Tibial artery (tissue), 4 donors: ENCODE data around the gene NIPAL1.

Experiments used
- DNase-seq, 2 donors: peaks; one replicate each; pipeline ENCODE4 v3.0.0-alpha.2; 2019
- H3K27ac ChIP-seq, 2 donors: fragments of 200-600 bp; sonication (generic) in 1 of 2; 1 replicate in 1 of 2; 2 replicates in 1 of 2; pipeline ENCODE4 v1.5.1; 2018 to 2019; ENCODE audit warnings: mild to moderate bottlenecking in 1 of 2
- H3K27me3 ChIP-seq, 2 donors: fragments of 200-600 bp; sonication (generic) in 1 of 2; one replicate each; pipeline versions ENCODE4 v1.5.1 to v1.6.0; 2016 to 2019
- H3K36me3 ChIP-seq, 3 donors: fragments of 200-600 bp; sonication (generic) in 2 of 3; one replicate each; pipeline ENCODE4 v1.5.1; 2016 to 2019; ENCODE audit warnings: mild to moderate bottlenecking in 2 of 3
- H3K4me1 ChIP-seq, 4 donors: fragments of 200-600 bp; sonication (generic) in 2 of 4; 1 replicate in 3 of 4; 2 replicates in 1 of 4; pipeline ENCODE4 v1.5.1; 2016 to 2019
- H3K4me3 ChIP-seq, 2 donors: fragments of 200-600 bp; sonication (generic) in 1 of 2; 1 replicate in 1 of 2; 2 replicates in 1 of 2; pipeline ENCODE4 v1.5.1; 2018 to 2019; ENCODE audit warnings: mild to moderate bottlenecking in 2 of 2
- H3K9me3 ChIP-seq, 3 donors: fragments of 200-600 bp; sonication (generic) in 1 of 3; one replicate each; pipeline ENCODE4 v1.5.1; 2016 to 2019
- CTCF ChIP-seq, 2 experiments: fragments of 200-600 bp in 1 of 2; fragments of 450-650 bp in 1 of 2; IDR thresholded peaks; one replicate each; pipeline ENCODE4 v1.5.1; 2017 to 2019; ENCODE audit warnings: antibody characterized with exemption in 2 of 2, mild to moderate bottlenecking in 1 of 2, moderate library complexity in 1 of 2
- intact Hi-C: fragments of 100-400 bp; cut with DNase I; formaldehyde crosslinking; loops from one replicate; pipeline ENCODE4 v1.15.0; 2023; ENCODE audit warnings: low total_unique reads

NIPAL1 gene

GRCh38 chr4:48073567-48074103, 57.1 kb downstream of the NIPAL1 start:
- DNase-seq = no peak
- Histone ChIP-seq H3K9me3 (no peaks in the 10 kb centered on the region), H3K36me3 (no peaks in the 10 kb centered on the region), H3K27ac (no peak overlapping the region), H3K4me1 (no peaks in the 10 kb centered on the region), H3K4me3 (no peak overlapping the region), H3K27me3 (no peaks in the 10 kb centered on the region)
- intact Hi-C loops = no loop called here
- no peak for TF ChIP-seq CTCF (IDR thresholded peaks at IDR 0.05)

- TF ChIP-seq CTCF (IDR thresholded peaks at IDR 0.05) = no peak
- no peak for DNase-seq
- intact Hi-C loops = no loop called here
Observed at GRCh38 chr4:48074657-48075056, 58.1 kb downstream of the NIPAL1 start.

GRCh38 chr4:48078425-48078824, 61.9 kb downstream of the NIPAL1 start:
- Histone ChIP-seq H3K36me3 (no peaks in the 10 kb centered on the region), H3K9me3 (no peaks in the 10 kb centered on the region), H3K27ac (no peak overlapping the region)

More at GRCh38 chr4:48074657-48075056, 58.1 kb downstream of the NIPAL1 start:
- Histone ChIP-seq H3K4me3 (no peak overlapping the region), H3K27me3 (no peaks in the 10 kb centered on the region), H3K4me1 (no peaks in the 10 kb centered on the region), H3K9me3 (no peaks in the 10 kb centered on the region), H3K27ac (no peak overlapping the region), H3K36me3 (no peaks in the 10 kb centered on the region)

GRCh38 chr4:48078862-48079655, 62.5 kb downstream of the NIPAL1 start:
- H3K9me3 ChIP-seq = no peaks in the 10 kb centered on the region
- TF ChIP-seq CTCF (IDR thresholded peaks at IDR 0.05) = no peak
- no peaks in the 10 kb centered on the region for H3K36me3 ChIP-seq
- intact Hi-C loops = no loop called here
- no peak overlapping the region for H3K27ac ChIP-seq
- no peak overlapping the region for H3K4me3 ChIP-seq
- H3K27me3 ChIP-seq = no peaks in the 10 kb centered on the region
- no peak for DNase-seq
- H3K4me1 ChIP-seq = no peaks in the 10 kb centered on the region

More at GRCh38 chr4:48078425-48078824, 61.9 kb downstream of the NIPAL1 start:
- Histone ChIP-seq H3K4me3 (no peak overlapping the region), H3K4me1 (no peaks in the 10 kb centered on the region), H3K27me3 (no peaks in the 10 kb centered on the region)
- intact Hi-C loops = no loop called here
- DNase-seq = no peak
- TF ChIP-seq CTCF (IDR thresholded peaks at IDR 0.05) = no peak

- Histone ChIP-seq H3K27ac (no peak overlapping the region), H3K27me3 (no peaks in the 10 kb centered on the region), H3K36me3 (no peaks in the 10 kb centered on the region), H3K9me3 (no peaks in the 10 kb centered on the region), H3K4me3 (no peak overlapping the region), H3K4me1 (no peaks in the 10 kb centered on the region)
- intact Hi-C loops = loop anchor here (10.0 kb wide), 1 partner anchor 155 kb away; no protein-coding TSS in a partner anchor
- no peak for TF ChIP-seq CTCF (IDR thresholded peaks at IDR 0.05)
- no peak for DNase-seq
Observed at GRCh38 chr4:48079972-48080391, 63.4 kb downstream of the NIPAL1 start.
